ENCODE data around the gene MYCBPAP.
A peak's percentile ranks its signal among the peaks of the same experiment; 100 is the strongest.

The MYCBPAP gene

GRCh38 chr17:50498021-50498874, 10.0 kb upstream of the MYCBPAP start:
- peak; percentile 89 for DNase-seq (ENCODE audit: low read depth)
- no peak overlapping the region for H3K4me3 ChIP-seq (ENCODE audit: low read length)
- no peak for TF ChIP-seq CTCF (IDR thresholded peaks at IDR 0.05; ENCODE audit: insufficient read depth, low read depth, low read length, missing control alignments)

- no peak for TF ChIP-seq CTCF (IDR thresholded peaks at IDR 0.05; ENCODE audit: insufficient read depth, low read depth, low read length, missing control alignments)
- H3K4me3 ChIP-seq (ENCODE audit: low read length), result no peak overlapping the region
- DNase-seq (ENCODE audit: low read depth), result no peak
Measured at GRCh38 chr17:50499270-50499669, 9.0 kb upstream of the MYCBPAP start.

- no peak for DNase-seq (ENCODE audit: low read depth)
- no peak for TF ChIP-seq CTCF (IDR thresholded peaks at IDR 0.05; ENCODE audit: insufficient read depth, low read depth, low read length, missing control alignments)
- no peak overlapping the region for H3K4me3 ChIP-seq (ENCODE audit: low read length)
Measured at GRCh38 chr17:50499721-50500120, 8.5 kb upstream of the MYCBPAP start.

GRCh38 chr17:50501054-50501453, 7.2 kb upstream of the MYCBPAP start:
- TF ChIP-seq CTCF (IDR thresholded peaks at IDR 0.05; ENCODE audit: insufficient read depth, low read depth, low read length, missing control alignments), result peak; percentile 40
- no peak overlapping the region for H3K4me3 ChIP-seq (ENCODE audit: low read length)
- peak; percentile 33 for DNase-seq (ENCODE audit: low read depth)

DNA sequence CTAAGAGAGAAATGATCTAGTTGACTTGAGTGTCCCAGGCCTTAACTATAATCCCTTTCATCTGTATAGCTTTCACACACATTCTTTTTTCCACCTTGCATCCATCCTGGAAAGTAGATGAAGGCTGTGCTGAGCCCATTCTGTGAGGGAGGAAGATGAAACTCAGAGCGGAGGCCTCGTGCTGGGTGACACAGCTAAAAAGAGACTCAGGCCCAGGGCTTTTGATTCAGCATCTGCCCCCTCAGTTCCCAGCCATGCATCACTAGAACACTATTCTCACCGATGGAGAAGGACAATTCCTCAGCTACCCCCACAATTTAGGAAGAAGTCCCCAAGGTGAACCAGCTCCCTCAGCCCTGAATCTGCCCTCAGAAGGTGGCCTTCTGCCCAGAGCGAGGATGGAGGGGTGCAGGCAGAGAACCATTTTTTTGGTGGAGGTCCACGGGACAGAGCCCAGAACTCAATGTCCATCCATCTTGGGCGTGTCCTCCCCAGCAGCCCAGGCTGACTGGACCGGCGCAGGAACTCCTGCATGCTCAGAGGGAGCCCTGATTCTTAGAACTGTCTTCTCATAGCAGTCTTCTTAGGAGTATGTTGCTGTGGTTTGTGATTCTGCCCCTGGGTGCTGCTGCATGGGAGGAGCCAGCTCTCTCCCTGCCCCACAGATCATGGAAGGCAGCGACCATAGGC, 5.8 kb upstream of the MYCBPAP start:
- no peak overlapping the region for H3K4me3 ChIP-seq (ENCODE audit: low read length)
- DNase-seq (ENCODE audit: low read depth), result no peak
- TF ChIP-seq CTCF (IDR thresholded peaks at IDR 0.05; ENCODE audit: insufficient read depth, low read depth, low read length, missing control alignments), result no peak

DNA sequence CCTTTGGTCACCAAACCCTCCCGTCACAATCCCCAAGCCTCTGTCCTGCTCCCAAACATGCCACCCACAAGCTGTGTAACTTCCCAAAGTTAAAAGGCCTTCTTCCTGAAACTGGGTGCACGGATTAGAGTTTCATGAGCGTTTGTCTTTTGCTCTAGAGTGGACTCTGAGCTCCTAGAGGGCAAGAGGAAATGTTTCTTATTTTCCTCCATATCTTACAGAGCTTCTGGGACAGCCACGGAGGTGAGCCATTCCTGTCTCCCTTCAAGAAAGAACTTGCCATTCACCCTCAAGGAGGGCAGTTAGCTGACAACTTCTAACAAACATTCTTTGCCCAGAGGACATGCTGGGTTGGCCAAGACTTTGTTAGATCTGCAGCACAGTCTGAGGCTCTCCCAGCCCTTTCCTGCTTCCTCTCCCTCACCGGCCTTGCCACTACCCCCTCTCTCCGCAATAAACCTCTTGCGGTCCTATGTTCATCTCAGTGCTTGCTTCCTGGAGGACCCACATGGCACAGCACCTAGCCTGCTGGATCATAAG, 2.6 kb upstream of the MYCBPAP start:
- no peak overlapping the region for H3K4me3 ChIP-seq (ENCODE audit: low read length)
- TF ChIP-seq CTCF (IDR thresholded peaks at IDR 0.05; ENCODE audit: insufficient read depth, low read depth, low read length, missing control alignments), result no peak
- peak; percentile 73 for DNase-seq (ENCODE audit: low read depth)
